Stomach (tissue), 9 donors: ENCODE measurements around the gene SCG3. TPM values are rescaled to one million over a fixed set of nuclear protein-coding genes. Genes with fewer than 3 reads are reported as not detected.

Experiments
- DNase-seq, 2 donors: peaks; one replicate each; pipeline versions ENCODE4 v3.0.0 to v3.0.0-alpha.2; 2013 to 2019
- H3K27ac ChIP-seq, 5 donors: fragments of 200-600 bp in 4 of 5; sonication (generic) in 4 of 5; one replicate each; pipeline ENCODE4 v1.5.1; 2013 to 2019; ENCODE audit warnings: mild to moderate bottlenecking in 1 of 5, moderate library complexity in 1 of 5
- H3K27me3 ChIP-seq, 3 donors: fragments of 200-600 bp; sonication (generic); one replicate each; pipeline ENCODE4 v1.5.1; 2017 to 2019; ENCODE audit warnings: mixed run types in 1 of 3
- H3K36me3 ChIP-seq, 4 donors: fragments of 200-600 bp; sonication (generic); 1 replicate in 3 of 4; 2 replicates in 1 of 4; pipeline ENCODE4 v1.5.1; 2016 to 2019
- H3K4me1 ChIP-seq, 4 donors: fragments of 200-600 bp; sonication (generic); one replicate each; pipeline ENCODE4 v1.5.1; 2016 to 2019
- H3K4me3 ChIP-seq, 4 donors: fragments of 200-600 bp; sonication (generic) in 3 of 4; one replicate each; pipeline ENCODE4 v1.5.1; 2016 to 2019; ENCODE audit warnings: mild to moderate bottlenecking in 1 of 4
- H3K9me3 ChIP-seq, 4 donors: fragments of 200-600 bp; sonication (generic); one replicate each; pipeline ENCODE4 v1.5.1; 2016 to 2019
- CTCF ChIP-seq, 7 experiments: fragments of 450-650 bp in 4 of 7; fragments of 200-600 bp in 3 of 7; sonication (generic) in 3 of 7; IDR thresholded peaks; one replicate each; pipeline ENCODE4 v1.5.1; 2016 to 2019; ENCODE audit warnings: antibody characterized with exemption in 7 of 7, control low read depth in 2 of 7, mild to moderate bottlenecking in 1 of 7
- EP300 ChIP-seq: sonication (generic); formaldehyde crosslinking; IDR thresholded peaks from one replicate; pipeline ENCODE4 v1.6.1; 2017; ENCODE audit warnings: antibody characterized with exemption
- POLR2A ChIP-seq, 4 donors: fragments of 450-650 bp; IDR thresholded peaks; one replicate each; pipeline ENCODE4 v1.6.1; 2016; ENCODE audit warnings: antibody characterized with exemption in 4 of 4, control low read depth in 2 of 4, mild to moderate bottlenecking in 1 of 4, moderate library complexity in 1 of 4
- POLR2AphosphoS5 ChIP-seq, 3 donors: sonication (generic); formaldehyde crosslinking; IDR thresholded peaks; one replicate each; pipeline ENCODE4 v1.6.1; 2016; ENCODE audit warnings: antibody characterized with exemption in 3 of 3
- WGBS, 5 donors: extraction: QIAGEN DNeasy Blood & Tissue Kit in 3 of 5; methylation state at CpG; one replicate each; pipeline versions ENCODE4 v1.1.5 to v1.1.7; 2013 to 2018; 5-methylcytosine and 5-hydroxymethylcytosine counted together
- intact Hi-C: fragments of 100-400 bp; cut with DNase I; formaldehyde crosslinking; loops from one replicate; pipeline ENCODE4 v1.15.1; 2023; ENCODE audit warnings: low total_unique reads
- polyA plus RNA-seq, 3 donors: library from polyadenylated mRNA; stranded (reverse); fragments of 200-250 nt; gene quantifications; one replicate each; pipeline ENCODE4 v1.2.3, GENCODE V29; 2013
- total RNA-seq, 5 donors: library from RNA; depleted of rRNA; stranded (reverse); fragments of >200 nt; gene quantifications; one replicate each; pipeline versions ENCODE4 v1.1.0 to v1.2.3, GENCODE V29; 2014 to 2016
- donor health status: healthy with polysubstance abuse.
- donor health status: Bipolar disorder and iron deficiency.
- donor health status: healthy.

Gene SCG3
- total and polyA plus RNA-seq, 8 donors, result 0.31 to 2.4 (median 0.88) TPM; not detected in 3

DNA sequence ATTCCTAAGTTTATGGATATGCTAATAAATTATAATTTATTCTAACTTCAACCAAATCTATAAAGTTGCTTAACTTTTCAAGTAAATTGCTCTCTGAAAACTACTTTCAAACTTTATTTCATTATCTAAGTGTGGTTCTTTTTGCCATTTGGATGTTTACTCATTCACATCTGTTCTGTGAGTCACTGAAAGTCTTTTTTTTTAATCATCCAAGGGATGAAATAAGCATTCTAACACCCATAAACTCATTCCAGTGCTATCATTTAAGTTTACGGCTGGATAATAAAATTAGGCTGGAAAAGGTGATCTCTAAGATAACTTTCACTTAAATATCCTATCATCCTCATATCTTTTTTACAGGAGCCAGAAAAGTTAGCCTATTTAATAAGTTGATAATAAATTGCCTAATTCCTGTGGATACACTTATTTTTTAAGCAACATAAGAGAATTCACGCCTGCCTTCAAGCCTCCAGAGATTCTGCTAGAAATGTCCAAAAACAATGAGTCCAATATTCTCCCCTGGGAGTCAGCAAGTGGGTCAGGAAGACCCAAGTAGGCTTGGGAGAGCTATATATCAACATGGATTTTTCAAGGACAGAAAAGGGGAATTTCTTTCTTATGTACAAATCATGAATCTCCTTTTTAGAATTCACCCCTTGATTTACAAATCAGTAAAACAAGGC lies 25.8 kb downstream of the SCG3 start:
- 72 to 90% (median 84%) methylated on average over 2 of the region's 2 CpGs for WGBS, 5 donors
- TF ChIP-seq POLR2A (IDR thresholded peaks at IDR 0.05), result no peak
- TF ChIP-seq EP300, result no peak
- TF ChIP-seq CTCF (IDR thresholded peaks at IDR 0.05), result no peak
- no peak for TF ChIP-seq POLR2AphosphoS5 (IDR thresholded peaks at IDR 0.05)
- no peaks in the 10 kb centered on the region for H3K27me3 ChIP-seq
- H3K4me3 ChIP-seq, result no peak overlapping the region
- DNase-seq, result no peak
- no peaks in the 10 kb centered on the region for H3K9me3 ChIP-seq
- H3K27ac ChIP-seq, result peak overlapping the region in 2 of 5 donors; percentile 41 to 64
- no peaks in the 10 kb centered on the region for H3K36me3 ChIP-seq
- intact Hi-C loops, result no loop called here
- H3K4me1 ChIP-seq, result peaks cover 0 to 16% (median 3%) of the 10 kb centered on the region in 4 donors

GRCh38 chr15:51708013-51708412 lies 26.7 kb downstream of the SCG3 start:
- Histone ChIP-seq H3K4me3 (no peak overlapping the region), H3K4me1 (peaks cover 0 to 16% (median 3%) of the 10 kb centered on the region in 4 donors), H3K27ac (peak overlapping the region in 2 of 5 donors; percentile 41 to 64), H3K9me3 (no peaks in the 10 kb centered on the region), H3K27me3 (no peaks in the 10 kb centered on the region), H3K36me3 (no peaks in the 10 kb centered on the region)
- WGBS, 5 donors, result 18 to 25% (median 20%) methylated on average over 5 of the region's 5 CpGs
- DNase-seq, result peak in 1 of 2 donors; percentile 86
- TF ChIP-seq CTCF (IDR thresholded peaks at IDR 0.05) (no peak), POLR2AphosphoS5 (IDR thresholded peaks at IDR 0.05) (no peak), EP300 (no peak), POLR2A (IDR thresholded peaks at IDR 0.05) (no peak)
- intact Hi-C loops, result no loop called here

DNA sequence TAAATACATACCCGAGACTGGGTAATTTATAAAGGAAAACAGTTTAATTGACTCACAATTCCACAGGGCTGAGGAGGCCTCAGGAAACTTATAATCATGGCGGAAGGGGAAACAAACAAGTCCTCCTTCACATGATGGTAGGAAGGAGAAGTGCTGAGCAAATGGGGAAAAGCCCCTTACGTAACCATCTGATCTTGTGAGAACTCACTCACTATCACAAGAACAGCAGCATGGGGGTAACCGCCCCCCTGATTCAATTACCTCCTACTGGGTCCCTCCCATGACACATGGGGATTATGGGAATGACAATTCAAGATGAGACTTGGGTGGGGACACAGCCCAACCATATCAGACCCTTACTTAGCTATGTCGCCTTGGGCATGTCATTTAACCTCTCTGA lies 27.7 kb downstream of the SCG3 start:
- TF ChIP-seq POLR2AphosphoS5 (IDR thresholded peaks at IDR 0.05) (no peak), EP300 (no peak), CTCF (IDR thresholded peaks at IDR 0.05) (no peak), POLR2A (IDR thresholded peaks at IDR 0.05) (no peak)
- Histone ChIP-seq H3K27ac (no peak overlapping the region), H3K9me3 (no peaks in the 10 kb centered on the region), H3K4me1 (peaks cover 0 to 16% (median 3%) of the 10 kb centered on the region in 4 donors), H3K4me3 (no peak overlapping the region), H3K27me3 (no peaks in the 10 kb centered on the region), H3K36me3 (no peaks in the 10 kb centered on the region)
- intact Hi-C loops, result no loop called here
- 84 to 94% (median 89%) methylated on average over 5 of the region's 5 CpGs for WGBS, 5 donors
- no peak for DNase-seq

DNA sequence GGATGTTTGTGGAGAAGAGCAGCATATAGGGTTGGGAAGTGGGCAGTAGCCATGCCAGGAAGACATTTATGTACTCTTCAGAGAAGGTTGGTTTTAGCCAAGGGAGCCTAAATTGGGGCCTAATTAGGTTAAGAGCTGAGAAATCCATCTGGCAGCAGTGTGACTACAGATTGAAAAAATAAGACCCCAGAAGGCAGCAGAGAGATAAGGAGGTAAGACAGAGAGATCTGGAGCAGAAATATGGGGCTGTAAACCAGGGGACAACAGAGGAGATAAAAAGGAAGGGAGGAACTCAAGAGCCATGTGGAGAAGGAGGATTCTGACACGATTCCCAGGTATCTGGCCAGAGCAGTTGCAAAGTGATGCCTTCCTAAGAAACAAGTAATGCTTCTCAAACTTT lies 32.9 kb downstream of the SCG3 start:
- WGBS, 5 donors, result 83 to 88% (median 87%) methylated on average over 1 of the region's 1 CpG
- no peak overlapping the region for H3K4me3 ChIP-seq
- intact Hi-C loops, result no loop called here
- no peaks in the 10 kb centered on the region for H3K9me3 ChIP-seq
- H3K36me3 ChIP-seq, result no peaks in the 10 kb centered on the region
- no peak for TF ChIP-seq POLR2A (IDR thresholded peaks at IDR 0.05)
- no peak for TF ChIP-seq POLR2AphosphoS5 (IDR thresholded peaks at IDR 0.05)
- no peak for TF ChIP-seq EP300
- no peak for TF ChIP-seq CTCF (IDR thresholded peaks at IDR 0.05)
- no peaks in the 10 kb centered on the region for H3K27me3 ChIP-seq
- DNase-seq, result no peak
- no peaks in the 10 kb centered on the region for H3K4me1 ChIP-seq
- H3K27ac ChIP-seq, result no peak overlapping the region
